ENCODE results near the gene CYTH4.

CYTH4 gene

DNA sequence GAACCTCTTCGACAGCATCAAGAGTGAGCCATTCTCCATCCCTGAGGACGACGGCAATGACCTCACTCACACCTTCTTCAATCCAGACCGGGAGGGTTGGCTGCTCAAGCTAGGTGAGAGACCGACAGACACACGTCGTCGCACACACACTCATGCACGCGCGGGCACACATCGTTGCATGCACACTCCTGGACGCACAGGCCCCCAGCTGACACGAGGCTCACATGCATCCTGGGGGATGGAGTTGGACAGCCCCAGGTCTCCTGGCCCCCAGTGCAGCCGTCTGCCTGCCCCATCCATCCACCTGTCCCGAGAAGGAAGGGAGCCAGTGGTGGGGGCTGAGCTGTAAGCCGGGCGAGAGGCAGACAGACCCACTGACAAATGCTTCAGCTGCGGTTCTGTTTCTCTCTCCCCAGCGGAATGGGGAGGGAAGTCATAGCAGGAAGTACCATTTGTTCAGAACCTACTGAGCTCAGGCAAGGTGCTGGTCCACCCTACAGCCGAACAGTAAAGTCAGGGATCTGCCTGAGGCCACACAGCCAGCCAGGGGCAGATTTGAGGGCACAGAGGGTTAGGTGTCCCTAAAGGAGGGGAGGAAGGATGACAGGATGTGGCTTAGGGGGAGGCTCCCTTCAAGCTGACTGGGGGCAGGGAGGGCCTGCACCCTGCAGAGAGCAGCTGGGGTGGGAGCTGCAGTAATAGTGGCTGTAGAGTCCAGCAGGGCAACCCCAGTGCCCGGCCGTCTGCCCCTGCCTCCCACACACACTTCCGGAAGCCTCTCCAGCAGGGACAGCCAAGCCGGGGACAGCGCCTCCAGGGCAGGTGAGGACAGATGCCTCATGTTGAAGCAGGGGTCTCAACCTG lies 27.1 kb downstream of the CYTH4 start:
- H2AK5ac ChIP-seq (ENCODE audit: low read depth, low read length), result peak overlapping the region; percentile 1
- H2BK15ac ChIP-seq (ENCODE audit: low read length), result no peak overlapping the region
- H3K36me3 ChIP-seq (replicated peaks in 1 of 2; ENCODE audit: control insufficient read depth in 2 of 2, insufficient read depth in 2 of 2, low read length in 2 of 2), result peaks cover 0 to 3% of the 10 kb centered on the region in 2 donors
- no peak overlapping the region for H3K27ac ChIP-seq (replicated peaks; ENCODE audit: low read length)
- no peak overlapping the region for H3K14ac ChIP-seq (ENCODE audit: low read length)
- no peak overlapping the region for H3K4me2 ChIP-seq (ENCODE audit: insufficient read depth, low read length, poor library complexity, severe bottlenecking)
- H3K27me3 ChIP-seq (ENCODE audit: control insufficient read depth in 3 of 3, insufficient read depth in 3 of 3, low read depth in 1 of 3, low read length in 3 of 3), result peaks cover 0 to 39% (median 0%) of the 10 kb centered on the region in 3 experiments
- no peak overlapping the region for H2BK5ac ChIP-seq (ENCODE audit: low read length)
- no peak overlapping the region for H3K4ac ChIP-seq (ENCODE audit: low read length)
- H3K79me1 ChIP-seq (ENCODE audit: low read depth, low read length), result no peaks in the 10 kb centered on the region
- H2AFZ ChIP-seq (ENCODE audit: low read length), result no peak overlapping the region
- no peak for DNase-seq (ENCODE audit: low spot score)
- no peaks in the 10 kb centered on the region for H3K9me3 ChIP-seq (replicated peaks in 1 of 2; ENCODE audit: control insufficient read depth in 2 of 2, insufficient read depth in 1 of 2, low read depth in 1 of 2, low read length in 2 of 2)
- no peak overlapping the region for H4K91ac ChIP-seq (ENCODE audit: low read depth, low read length, poor library complexity)
- peak overlapping the region; percentile 14 for H2BK12ac ChIP-seq (ENCODE audit: low read length)
- peaks cover 8% of the 10 kb centered on the region in 2 donors for H3K4me1 ChIP-seq (ENCODE audit: control insufficient read depth in 2 of 2, insufficient read depth in 1 of 2, low read depth in 1 of 2, low read length in 2 of 2)
- no peak overlapping the region for H2BK120ac ChIP-seq (ENCODE audit: low read depth, low read length)
- H3K23ac ChIP-seq (ENCODE audit: low read depth, low read length, poor library complexity), result peak overlapping the region; percentile 59
- H3K9ac ChIP-seq (ENCODE audit: low read depth, low read length, poor library complexity), result no peak overlapping the region
- H4K8ac ChIP-seq (ENCODE audit: low read depth, low read length), result no peak overlapping the region
- no CpG with 5 or more reads among the region's 26 CpGs for WGBS, 2 donors (ENCODE audit: extremely low coverage in 2 of 2, insufficient read length in 2 of 2, insufficient replicate concordance in 1 of 2)
- H3K18ac ChIP-seq (ENCODE audit: low read length), result peak overlapping the region; percentile 22
- no peak overlapping the region for H3K4me3 ChIP-seq (ENCODE audit: low read length in 2 of 2)

DNA sequence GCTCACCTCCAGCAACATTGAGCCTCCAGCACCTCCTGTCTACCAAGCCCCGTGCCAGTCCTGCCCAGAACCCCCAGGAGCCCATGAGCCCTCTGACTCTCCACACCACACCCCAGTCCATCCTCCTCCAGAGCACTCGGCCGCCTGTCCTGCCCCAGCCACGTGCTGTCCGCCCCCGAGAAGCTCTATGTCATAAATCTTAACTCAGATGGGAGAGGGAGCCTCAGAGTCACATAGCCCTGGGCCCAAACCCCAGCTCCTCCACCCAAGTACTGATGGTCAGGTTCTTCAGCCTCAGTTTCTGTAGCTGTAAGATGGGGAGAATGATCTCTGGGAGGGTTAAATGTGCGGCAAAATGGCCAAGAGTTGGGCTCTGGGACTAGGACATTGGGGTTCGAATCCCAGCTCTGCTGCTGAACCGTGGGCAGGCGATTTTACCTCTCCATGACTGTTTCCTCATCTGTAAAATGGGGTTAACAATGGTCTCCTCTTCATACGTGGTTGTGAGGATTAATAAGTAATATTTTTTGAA lies 27.8 kb downstream of the CYTH4 start:
- H4K8ac ChIP-seq (ENCODE audit: low read depth, low read length), result no peak overlapping the region
- H3K4me2 ChIP-seq (ENCODE audit: insufficient read depth, low read length, poor library complexity, severe bottlenecking), result no peak overlapping the region
- no peak overlapping the region for H2BK15ac ChIP-seq (ENCODE audit: low read length)
- peaks cover 0 to 3% of the 10 kb centered on the region in 2 donors for H3K36me3 ChIP-seq (replicated peaks in 1 of 2; ENCODE audit: control insufficient read depth in 2 of 2, insufficient read depth in 2 of 2, low read length in 2 of 2)
- H2AK5ac ChIP-seq (ENCODE audit: low read depth, low read length), result no peak overlapping the region
- H3K4ac ChIP-seq (ENCODE audit: low read length), result no peak overlapping the region
- no CpG with 5 or more reads among the region's 11 CpGs for WGBS, 2 donors (ENCODE audit: extremely low coverage in 2 of 2, insufficient read length in 2 of 2, insufficient replicate concordance in 1 of 2)
- peak overlapping the region; percentile 14 for H2BK12ac ChIP-seq (ENCODE audit: low read length)
- peak overlapping the region; percentile 22 for H3K18ac ChIP-seq (ENCODE audit: low read length)
- no peaks in the 10 kb centered on the region for H3K79me1 ChIP-seq (ENCODE audit: low read depth, low read length)
- H3K4me1 ChIP-seq (ENCODE audit: control insufficient read depth in 2 of 2, insufficient read depth in 1 of 2, low read depth in 1 of 2, low read length in 2 of 2), result peaks cover 7 to 8% of the 10 kb centered on the region in 2 donors
- H4K91ac ChIP-seq (ENCODE audit: low read depth, low read length, poor library complexity), result no peak overlapping the region
- H2AFZ ChIP-seq (ENCODE audit: low read length), result no peak overlapping the region
- no peak overlapping the region for H2BK5ac ChIP-seq (ENCODE audit: low read length)
- peaks cover 0 to 37% (median 0%) of the 10 kb centered on the region in 3 experiments for H3K27me3 ChIP-seq (ENCODE audit: control insufficient read depth in 3 of 3, insufficient read depth in 3 of 3, low read depth in 1 of 3, low read length in 3 of 3)
- no peaks in the 10 kb centered on the region for H3K9me3 ChIP-seq (replicated peaks in 1 of 2; ENCODE audit: control insufficient read depth in 2 of 2, insufficient read depth in 1 of 2, low read depth in 1 of 2, low read length in 2 of 2)
- no peak for DNase-seq (ENCODE audit: low spot score)
- no peak overlapping the region for H3K14ac ChIP-seq (ENCODE audit: low read length)
- no peak overlapping the region for H3K23ac ChIP-seq (ENCODE audit: low read depth, low read length, poor library complexity)
- H2BK120ac ChIP-seq (ENCODE audit: low read depth, low read length), result no peak overlapping the region
- no peak overlapping the region for H3K4me3 ChIP-seq (ENCODE audit: low read length in 2 of 2)
- no peak overlapping the region for H3K9ac ChIP-seq (ENCODE audit: low read depth, low read length, poor library complexity)
- no peak overlapping the region for H3K27ac ChIP-seq (replicated peaks; ENCODE audit: low read length)

- WGBS, 2 donors (ENCODE audit: extremely low coverage in 2 of 2, insufficient read length in 2 of 2, insufficient replicate concordance in 1 of 2), result no CpG with 5 or more reads among the region's 25 CpGs
- H2AK5ac ChIP-seq (ENCODE audit: low read depth, low read length), result peak overlapping the region; percentile 21
Measured at GRCh38 chr22:37310815-37311595, 28.7 kb downstream of the CYTH4 start.

More at GRCh38 chr22:37310815-37311595, 28.7 kb downstream of the CYTH4 start:
- Histone ChIP-seq H4K91ac (ENCODE audit: low read depth, low read length, poor library complexity) (no peak overlapping the region), H3K27ac (replicated peaks; ENCODE audit: low read length) (no peak overlapping the region), H3K4me2 (ENCODE audit: insufficient read depth, low read length, poor library complexity, severe bottlenecking) (no peak overlapping the region), H3K4ac (ENCODE audit: low read length) (no peak overlapping the region), H3K79me1 (ENCODE audit: low read depth, low read length) (no peaks in the 10 kb centered on the region), H3K9ac (ENCODE audit: low read depth, low read length, poor library complexity) (peak overlapping the region; percentile 27), H2BK120ac (ENCODE audit: low read depth, low read length) (no peak overlapping the region), H3K18ac (ENCODE audit: low read length) (peak overlapping the region; percentile 39), H3K27me3 (ENCODE audit: control insufficient read depth in 3 of 3, insufficient read depth in 3 of 3, low read depth in 1 of 3, low read length in 3 of 3) (peaks cover 0 to 29% (median 0%) of the 10 kb centered on the region in 3 experiments), H2BK15ac (ENCODE audit: low read length) (no peak overlapping the region), H3K14ac (ENCODE audit: low read length) (no peak overlapping the region), H2BK12ac (ENCODE audit: low read length) (no peak overlapping the region), H3K36me3 (replicated peaks in 1 of 2; ENCODE audit: control insufficient read depth in 2 of 2, insufficient read depth in 2 of 2, low read length in 2 of 2) (peaks cover 0 to 3% of the 10 kb centered on the region in 2 donors), H3K4me3 (ENCODE audit: low read length in 2 of 2) (no peak overlapping the region), H3K23ac (ENCODE audit: low read depth, low read length, poor library complexity) (no peak overlapping the region), H3K9me3 (replicated peaks in 1 of 2; ENCODE audit: control insufficient read depth in 2 of 2, insufficient read depth in 1 of 2, low read depth in 1 of 2, low read length in 2 of 2) (no peaks in the 10 kb centered on the region), H4K8ac (ENCODE audit: low read depth, low read length) (no peak overlapping the region), H2BK5ac (ENCODE audit: low read length) (no peak overlapping the region), H2AFZ (ENCODE audit: low read length) (no peak overlapping the region), H3K4me1 (ENCODE audit: control insufficient read depth in 2 of 2, insufficient read depth in 1 of 2, low read depth in 1 of 2, low read length in 2 of 2) (peaks cover 7 to 8% of the 10 kb centered on the region in 2 donors)
- DNase-seq (ENCODE audit: low spot score), result no peak
